Adrenal gland (tissue), 12 donors: ENCODE data around the gene PAQR6. TPM values are rescaled to one million over a fixed set of nuclear protein-coding genes. Genes with fewer than 3 reads are reported as not detected.

ENCODE experiments used
- DNase-seq, 7 donors: peaks; one replicate each; pipeline ENCODE4 v3.0.0-alpha.2; 2019 to 2020
- H3K27ac ChIP-seq, 5 donors: fragments of 200-600 bp; sonication (generic) in 4 of 5; 1 replicate in 3 of 5; 2 replicates in 2 of 5; pipeline versions ENCODE4 v1.5.1 to v1.8.0; 2016 to 2020; ENCODE audit warnings: mild to moderate bottlenecking in 1 of 5
- H3K27me3 ChIP-seq: fragments of 200-600 bp; 2 replicates; pipeline ENCODE4 v1.8.0; 2021
- H3K36me3 ChIP-seq, 2 donors: fragments of 200-600 bp; replicated peaks in 1 of 2; 1 replicate in 1 of 2; 2 replicates in 1 of 2; pipeline versions ENCODE4 v1.5.1 to v1.8.0; 2018 to 2022
- H3K4me1 ChIP-seq, 2 donors: fragments of 200-600 bp; replicated peaks in 1 of 2; 1 replicate in 1 of 2; 2 replicates in 1 of 2; pipeline versions ENCODE4 v1.5.1 to v1.8.0; 2018 to 2021
- H3K4me3 ChIP-seq, 4 donors: fragments of 200-600 bp; sonication (generic) in 3 of 4; one replicate each; pipeline ENCODE4 v1.5.1; 2016 to 2018
- H3K9me3 ChIP-seq, 3 donors: fragments of 200-600 bp; sonication (generic) in 1 of 3; replicated peaks in 1 of 3; 1 replicate in 2 of 3; 2 replicates in 1 of 3; pipeline versions ENCODE4 v1.5.1 to v1.8.0; 2016 to 2021
- POLR2A ChIP-seq, 2 donors: fragments of 450-650 bp; IDR thresholded peaks; one replicate each; pipeline ENCODE4 v1.6.1; 2017; ENCODE audit warnings: antibody characterized with exemption in 2 of 2, mild to moderate bottlenecking in 2 of 2, moderate library complexity in 1 of 2
- WGBS, 4 donors: extraction: QIAGEN DNeasy Blood & Tissue Kit in 2 of 4; methylation state at CpG; one replicate each; pipeline versions ENCODE4 v1.1.5 to v1.1.7; 2013 to 2017; 5-methylcytosine and 5-hydroxymethylcytosine counted together
- intact Hi-C, 2 donors: fragments of 100-400 bp; cut with DNase I; formaldehyde crosslinking; loops; one replicate each; pipeline versions ENCODE4 v1.14.1 to v1.15.0; 2022 to 2023
- polyA plus RNA-seq, 3 donors: library from polyadenylated mRNA; stranded (reverse); fragments of 200-250 nt in 2 of 3; fragments of 350-450 nt in 1 of 3; fragmentation: Illumina TruSeq in 1 of 3; extraction: RNeasy Lipid Tissue Mini Kit (QIAGEN cat#74804) in 1 of 3; gene quantifications; one replicate each; pipeline ENCODE4 v1.2.3, GENCODE V29; 2013 to 2014
- total RNA-seq, 9 donors: library from RNA; depleted of rRNA in 4 of 9; stranded (reverse); fragments of >200 nt in 4 of 9; fragments of 120-200 nt in 1 of 9; fragmentation: NEBNext Ultra II Directional in 1 of 9; extraction: Animal tissue kit (Norgen Biotek cat#: 25700) in 1 of 9; gene quantifications; one replicate each; pipeline versions ENCODE4 v1.1.0 to v1.2.4, GENCODE V29; 2013 to 2023
- TF ChIP-seq, protein P1 (sequence below), 6 experiments: fragments of 450-650 bp in 4 of 6; fragments of 200-600 bp in 2 of 6; sonication (generic) in 1 of 6; IDR thresholded peaks; 1 replicate in 5 of 6; 2 replicates in 1 of 6; pipeline versions ENCODE4 v1.5.1 to v1.8.0; 2016 to 2021; ENCODE audit warnings: antibody characterized with exemption in 6 of 6, mild to moderate bottlenecking in 2 of 6, moderate library complexity in 1 of 6
- donor health status: healthy with polysubstance abuse.
- donor health status: Bipolar disorder and iron deficiency.
- donor health status: DM: yes; HTN: yes; CAD: no.
- donor health status: DM: no; HTN: no; CAD: no.
- donor health status: DM: no; HTN: no; CAD: no.
- donor health status: DM: yes; HTN: yes; CAD: no.

PAQR6 gene
- total and polyA plus RNA-seq, 12 donors, result 0.53 to 13.8 (median 1.3) TPM; not detected in 2

DNA sequence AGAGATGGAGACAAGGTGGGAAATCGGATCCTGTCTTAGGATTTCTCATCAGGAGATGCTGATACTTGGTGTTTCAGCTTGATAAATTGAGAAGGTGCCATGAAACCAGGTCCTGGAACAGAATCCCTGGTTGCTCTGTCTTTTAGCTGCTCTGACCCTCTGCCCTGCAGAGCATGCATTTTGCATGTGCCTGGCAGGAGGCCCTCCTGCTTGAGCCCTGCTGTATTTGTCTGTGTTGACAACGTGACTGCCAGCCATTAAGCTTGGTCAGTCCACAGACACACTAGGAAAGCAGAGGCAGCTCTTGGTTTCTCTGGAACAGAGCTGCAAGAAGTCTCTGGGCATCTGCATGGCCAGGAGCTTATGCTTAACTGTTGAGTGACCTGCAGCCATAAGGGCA is 51.4 kb downstream of the PAQR6 start:
- intact Hi-C loops, result no loop called here
- 69 to 81% (median 79%) methylated on average over 2 of the region's 2 CpGs for WGBS, 4 donors
- H3K36me3 ChIP-seq, result peaks cover 0 to 17% of the 10 kb centered on the region in 2 donors

DNA sequence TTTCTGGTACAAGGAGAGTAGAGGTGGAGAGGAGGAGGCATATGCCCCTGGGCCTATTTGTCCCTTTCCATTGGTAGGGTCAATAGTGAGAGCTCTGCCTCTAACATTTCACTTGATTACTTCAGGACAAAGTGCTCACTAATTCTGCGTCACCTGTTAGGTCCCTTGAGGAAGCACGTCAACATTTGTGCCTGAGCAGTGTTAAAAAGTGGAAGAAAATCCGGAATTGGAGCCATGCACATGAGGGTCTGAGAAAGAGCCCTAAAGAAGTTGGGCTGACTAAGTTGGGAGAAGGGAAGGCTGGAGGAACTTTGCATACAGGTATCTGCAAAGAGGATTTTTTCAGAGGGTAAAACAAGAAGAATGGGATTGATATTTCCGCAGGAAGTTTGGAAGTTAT is 52.0 kb downstream of the PAQR6 start:
- H3K27me3 ChIP-seq, result no peaks in the 10 kb centered on the region
- peaks cover 0 to 17% of the 10 kb centered on the region in 2 donors for H3K36me3 ChIP-seq
- H3K27ac ChIP-seq, result no peak overlapping the region
- TF ChIP-seq, protein P1, sequence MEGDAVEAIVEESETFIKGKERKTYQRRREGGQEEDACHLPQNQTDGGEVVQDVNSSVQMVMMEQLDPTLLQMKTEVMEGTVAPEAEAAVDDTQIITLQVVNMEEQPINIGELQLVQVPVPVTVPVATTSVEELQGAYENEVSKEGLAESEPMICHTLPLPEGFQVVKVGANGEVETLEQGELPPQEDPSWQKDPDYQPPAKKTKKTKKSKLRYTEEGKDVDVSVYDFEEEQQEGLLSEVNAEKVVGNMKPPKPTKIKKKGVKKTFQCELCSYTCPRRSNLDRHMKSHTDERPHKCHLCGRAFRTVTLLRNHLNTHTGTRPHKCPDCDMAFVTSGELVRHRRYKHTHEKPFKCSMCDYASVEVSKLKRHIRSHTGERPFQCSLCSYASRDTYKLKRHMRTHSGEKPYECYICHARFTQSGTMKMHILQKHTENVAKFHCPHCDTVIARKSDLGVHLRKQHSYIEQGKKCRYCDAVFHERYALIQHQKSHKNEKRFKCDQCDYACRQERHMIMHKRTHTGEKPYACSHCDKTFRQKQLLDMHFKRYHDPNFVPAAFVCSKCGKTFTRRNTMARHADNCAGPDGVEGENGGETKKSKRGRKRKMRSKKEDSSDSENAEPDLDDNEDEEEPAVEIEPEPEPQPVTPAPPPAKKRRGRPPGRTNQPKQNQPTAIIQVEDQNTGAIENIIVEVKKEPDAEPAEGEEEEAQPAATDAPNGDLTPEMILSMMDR (IDR thresholded peaks at IDR 0.05), result no peak
- TF ChIP-seq POLR2A (IDR thresholded peaks at IDR 0.05), result no peak
- no peaks in the 10 kb centered on the region for H3K9me3 ChIP-seq
- peaks cover 0 to 17% of the 10 kb centered on the region in 2 donors for H3K4me1 ChIP-seq
- intact Hi-C loops, result no loop called here
- 76 to 89% (median 81%) methylated on average over 4 of the region's 4 CpGs for WGBS, 4 donors
- no peak overlapping the region for H3K4me3 ChIP-seq
- no peak for DNase-seq

More for the DNA sequence above, 51.4 kb downstream of the PAQR6 start:
- no peak for DNase-seq
- TF ChIP-seq POLR2A (IDR thresholded peaks at IDR 0.05), result no peak
- TF ChIP-seq, protein P1 (IDR thresholded peaks at IDR 0.05), result no peak
- Histone ChIP-seq H3K4me1 (peaks cover 0 to 17% of the 10 kb centered on the region in 2 donors), H3K4me3 (no peak overlapping the region), H3K9me3 (no peaks in the 10 kb centered on the region), H3K27me3 (no peaks in the 10 kb centered on the region), H3K27ac (no peak overlapping the region)

DNA sequence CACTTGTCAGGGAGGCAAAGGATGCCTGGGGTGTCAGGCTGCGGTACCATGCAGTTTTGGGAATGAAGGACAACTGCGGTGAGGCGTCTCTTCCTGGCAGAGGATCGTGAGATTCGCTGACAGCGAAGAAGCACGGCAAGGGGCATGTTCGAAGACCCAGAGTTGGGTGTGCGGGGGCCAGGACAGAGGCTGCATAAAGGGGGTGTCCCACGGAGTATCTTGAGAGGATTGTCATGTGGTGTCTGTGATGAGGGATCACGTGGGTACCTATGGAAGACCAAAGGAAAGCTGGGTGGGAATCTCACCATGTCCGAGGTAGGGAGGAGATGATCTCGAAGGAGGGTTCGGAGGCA is 53.6 kb downstream of the PAQR6 start:
- H3K4me1 ChIP-seq, result peaks cover 0 to 17% of the 10 kb centered on the region in 2 donors
- H3K36me3 ChIP-seq, result peaks cover 0 to 7% of the 10 kb centered on the region in 2 donors
- 12 to 16% (median 13%) methylated on average over 14 of the region's 14 CpGs for WGBS, 4 donors

DNA sequence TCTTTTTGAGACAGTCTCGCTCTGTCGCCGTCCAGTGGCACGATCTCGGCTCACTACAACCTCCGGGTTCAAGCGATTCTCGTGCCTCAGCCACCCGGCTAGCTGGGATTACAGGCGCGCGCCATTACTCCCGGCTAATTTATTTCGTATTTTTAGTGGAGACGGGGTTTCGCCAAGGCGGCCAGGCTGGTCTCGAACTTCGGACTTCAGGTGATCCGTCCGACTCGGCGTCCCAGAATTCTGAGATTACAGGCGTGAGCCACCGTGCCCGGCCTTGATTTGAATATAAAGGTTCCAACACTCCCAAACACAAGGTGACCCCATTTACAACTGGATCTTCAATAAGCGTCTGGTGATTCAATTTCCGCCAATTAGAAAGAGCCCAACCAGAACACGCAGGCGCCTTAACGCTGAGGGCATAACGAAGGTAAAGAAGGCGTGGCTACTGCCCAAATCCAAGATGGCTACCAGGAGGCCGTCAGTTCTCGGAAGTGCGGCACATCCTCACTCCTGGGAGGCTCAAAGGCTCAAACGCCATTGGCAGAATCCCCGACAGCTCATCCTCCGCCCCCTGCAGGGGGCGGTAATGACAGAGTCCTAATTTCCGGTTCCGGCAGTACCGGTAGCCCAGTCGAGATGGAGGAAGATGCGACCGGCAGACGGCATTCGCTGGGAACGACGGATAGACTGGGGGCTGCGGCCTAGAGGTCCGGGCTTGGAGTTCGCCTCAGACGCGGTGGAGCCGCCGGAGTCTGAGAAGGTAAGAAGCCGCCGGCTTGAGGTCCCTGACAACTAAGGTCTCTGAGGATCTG is 54.2 kb downstream of the PAQR6 start, which contains the start of gene SLC25A44:
Gene SLC25A44, plus strand, starts transcription at position 617 of the 812 bp plus-strand sequence. CDS start 5,744 bp downstream, outside the sequence.
- Histone ChIP-seq H3K4me1 (peaks cover 0 to 17% of the 10 kb centered on the region in 2 donors), H3K9me3 (no peaks in the 10 kb centered on the region), H3K27ac (peak within 1 kb of the TSS in 3 of 5 donors; percentile 56 to 83 (median 80)), H3K36me3 (peaks cover 0 to 7% of the 10 kb centered on the region in 2 donors), H3K4me3 (peak within 1 kb of the TSS; percentile 10 to 83 (median 74)), H3K27me3 (no peaks in the 10 kb centered on the region)
- peak; percentile 97 to 99 (median 98) for DNase-seq
- 2 to 17% (median 3%) methylated on average over 17 to 59 of the region's 59 CpGs for WGBS, 4 donors
- TF ChIP-seq, protein P1 (IDR thresholded peaks at IDR 0.05), result peak; percentile 28 to 68 (median 54)
- peak; percentile 21 to 65 for TF ChIP-seq POLR2A (IDR thresholded peaks at IDR 0.05)
- intact Hi-C loops, result no loop called here

More for the DNA sequence above, 53.6 kb downstream of the PAQR6 start:
- no peak for TF ChIP-seq POLR2A (IDR thresholded peaks at IDR 0.05)
- TF ChIP-seq, protein P1 (IDR thresholded peaks at IDR 0.05), result no peak
- H3K9me3 ChIP-seq, result no peaks in the 10 kb centered on the region
- peak overlapping the region in 3 of 5 donors; percentile 48 to 79 (median 51) for H3K27ac ChIP-seq
- no peak for DNase-seq
- intact Hi-C loops, result no loop called here
- peak overlapping the region; percentile 10 to 83 (median 74) for H3K4me3 ChIP-seq
- no peaks in the 10 kb centered on the region for H3K27me3 ChIP-seq

Other genes starting within 250 kb of the PAQR6 start
- 100 to 1,000 TPM; 171 to 722 (median 357) TPM for gene SSR2, start 227.1 kb downstream of the PAQR6 start, total RNA-seq
- 100 to 1,000 TPM; 164 to 724 (median 287) TPM for gene SSR2, start 227.1 kb downstream of the PAQR6 start, polyA plus RNA-seq
- gene UBQLN4, start 194.3 kb downstream of the PAQR6 start, total RNA-seq, result 10 to 100 TPM in 8 of 9 donors, 1 to 10 TPM in 1; 9.5 to 34.6 (median 22.6) TPM
- 10 to 100 TPM; 15.0 to 30.0 (median 27.5) TPM for gene UBQLN4, start 194.3 kb downstream of the PAQR6 start, polyA plus RNA-seq
- 100 to 1,000 TPM in 3 of 9 donors, 10 to 100 TPM in 6; 53.6 to 140 (median 85.1) TPM for gene LAMTOR2, start 193.3 kb downstream of the PAQR6 start, total RNA-seq
- gene LAMTOR2, start 193.3 kb downstream of the PAQR6 start, polyA plus RNA-seq, result 100 to 1,000 TPM in 2 of 3 donors, 10 to 100 TPM in 1; 76.0 to 216 (median 143) TPM
- under 1 TPM in 1 of 9 donors, not detected in 8; 0.38 TPM for gene RAB25, start 186.9 kb downstream of the PAQR6 start, total RNA-seq
- gene RAB25, start 186.9 kb downstream of the PAQR6 start, polyA plus RNA-seq, result under 1 TPM in 2 of 3 donors, not detected in 1; 0.17 to 0.48 TPM
- 1 to 10 TPM in 4 of 9 donors, under 1 TPM in 5; 0.09 to 2.4 (median 0.55) TPM for gene MEX3A, start 165.6 kb downstream of the PAQR6 start, total RNA-seq
- under 1 TPM; 0.17 to 0.27 (median 0.24) TPM for gene MEX3A, start 165.6 kb downstream of the PAQR6 start, polyA plus RNA-seq
- gene LMNA, start 133.3 kb downstream of the PAQR6 start, total RNA-seq, result 100 to 1,000 TPM; 116 to 591 (median 391) TPM
- gene LMNA, start 133.3 kb downstream of the PAQR6 start, polyA plus RNA-seq, result 100 to 1,000 TPM; 140 to 458 (median 374) TPM
- 1 to 10 TPM in 7 of 9 donors, under 1 TPM in 2; 0.30 to 4.8 (median 1.8) TPM for gene SEMA4A, start 94.5 kb downstream of the PAQR6 start, total RNA-seq
- 1 to 10 TPM in 2 of 3 donors, under 1 TPM in 1; 0.93 to 3.1 (median 2.4) TPM for gene SEMA4A, start 94.5 kb downstream of the PAQR6 start, polyA plus RNA-seq
- gene SLC25A44, start 54.0 kb downstream of the PAQR6 start, total RNA-seq, result 10 to 100 TPM; 11.4 to 33.7 (median 16.9) TPM
- 10 to 100 TPM in 1 of 3 donors, 1 to 10 TPM in 2; 7.0 to 31.7 (median 8.6) TPM for gene SLC25A44, start 54.0 kb downstream of the PAQR6 start, polyA plus RNA-seq
- gene PMF1, start 35.0 kb downstream of the PAQR6 start, total RNA-seq, result 10 to 100 TPM; 47.6 to 90.2 (median 63.7) TPM
- 100 to 1,000 TPM in 1 of 3 donors, 10 to 100 TPM in 2; 45.6 to 103 (median 78.2) TPM for gene PMF1, start 35.0 kb downstream of the PAQR6 start, polyA plus RNA-seq
- 1 to 10 TPM in 3 of 9 donors, under 1 TPM in 4, not detected in 2; 0.39 to 2.1 (median 0.50) TPM for gene BGLAP, start 5.9 kb downstream of the PAQR6 start, total RNA-seq
- 1 to 10 TPM in 2 of 3 donors, not detected in 1; 3.0 to 8.2 TPM for gene BGLAP, start 5.9 kb downstream of the PAQR6 start, polyA plus RNA-seq
- 100 to 1,000 TPM in 3 of 9 donors, 10 to 100 TPM in 6; 66.3 to 110 (median 88.5) TPM for gene SMG5, start 34.8 kb upstream of the PAQR6 start, total RNA-seq
- gene SMG5, start 34.8 kb upstream of the PAQR6 start, polyA plus RNA-seq, result 10 to 100 TPM; 25.5 to 60.7 (median 45.3) TPM
- 1 to 10 TPM; 1.0 to 6.3 (median 3.0) TPM for gene TMEM79, start 36.3 kb upstream of the PAQR6 start, total RNA-seq
- 1 to 10 TPM; 1.7 to 6.1 (median 4.4) TPM for gene TMEM79, start 36.3 kb upstream of the PAQR6 start, polyA plus RNA-seq
- gene GLMP, start 47.6 kb upstream of the PAQR6 start, total RNA-seq, result 100 to 1,000 TPM in 8 of 9 donors, 10 to 100 TPM in 1; 64.2 to 209 (median 146) TPM
- gene GLMP, start 47.6 kb upstream of the PAQR6 start, polyA plus RNA-seq, result 100 to 1,000 TPM in 1 of 3 donors, 10 to 100 TPM in 2; 49.8 to 134 (median 97.8) TPM
- gene VHLL, start 51.3 kb upstream of the PAQR6 start, total RNA-seq, result under 1 TPM in 2 of 9 donors, not detected in 7; 0.39 to 0.44 TPM
- gene VHLL, start 51.3 kb upstream of the PAQR6 start, polyA plus RNA-seq, result under 1 TPM in 1 of 3 donors, not detected in 2; 0.72 TPM
- gene CCT3, start 90.2 kb upstream of the PAQR6 start, total RNA-seq, result 100 to 1,000 TPM; 165 to 505 (median 266) TPM
- 100 to 1,000 TPM; 108 to 357 (median 189) TPM for gene CCT3, start 90.2 kb upstream of the PAQR6 start, polyA plus RNA-seq
- 1 to 10 TPM in 2 of 9 donors, under 1 TPM in 5, not detected in 2; 0.70 to 4.2 (median 0.85) TPM for gene TSACC, start 90.5 kb upstream of the PAQR6 start, total RNA-seq
- 1 to 10 TPM in 2 of 3 donors, not detected in 1; 3.1 to 3.4 TPM for gene TSACC, start 90.5 kb upstream of the PAQR6 start, polyA plus RNA-seq
- gene RHBG, start 121.2 kb upstream of the PAQR6 start, total RNA-seq, result 1 to 10 TPM in 2 of 9 donors, under 1 TPM in 5, not detected in 2; 0.39 to 3.0 (median 0.98) TPM
- gene RHBG, start 121.2 kb upstream of the PAQR6 start, polyA plus RNA-seq, result 1 to 10 TPM in 2 of 3 donors, under 1 TPM in 1; 0.16 to 1.9 (median 1.6) TPM